Left kidney (tissue), 2 donors: ENCODE data around the gene SAMD4A. TPM values are rescaled to one million over a fixed set of nuclear protein-coding genes. Genes with fewer than 3 reads are reported as not detected.
"Not testable (repeated sequence)": the region's sequence is repeated elsewhere in the genome, so short reads cannot be mapped to it uniquely, and the experiment has no call there.

ENCODE experiments used
- DNase-seq: peaks from one replicate; pipeline ENCODE4 v3.0.0-alpha.2; 2013
- polyA plus RNA-seq: library from polyadenylated mRNA; unstranded; fragments of 120-200 nt; gene quantifications from one replicate; pipeline ENCODE4 v1.2.1, GENCODE V29; 2013; ENCODE audit not compliant: insufficient read length

The SAMD4A gene
- polyA plus RNA-seq, 1 donor = 10.1 TPM

DNA sequence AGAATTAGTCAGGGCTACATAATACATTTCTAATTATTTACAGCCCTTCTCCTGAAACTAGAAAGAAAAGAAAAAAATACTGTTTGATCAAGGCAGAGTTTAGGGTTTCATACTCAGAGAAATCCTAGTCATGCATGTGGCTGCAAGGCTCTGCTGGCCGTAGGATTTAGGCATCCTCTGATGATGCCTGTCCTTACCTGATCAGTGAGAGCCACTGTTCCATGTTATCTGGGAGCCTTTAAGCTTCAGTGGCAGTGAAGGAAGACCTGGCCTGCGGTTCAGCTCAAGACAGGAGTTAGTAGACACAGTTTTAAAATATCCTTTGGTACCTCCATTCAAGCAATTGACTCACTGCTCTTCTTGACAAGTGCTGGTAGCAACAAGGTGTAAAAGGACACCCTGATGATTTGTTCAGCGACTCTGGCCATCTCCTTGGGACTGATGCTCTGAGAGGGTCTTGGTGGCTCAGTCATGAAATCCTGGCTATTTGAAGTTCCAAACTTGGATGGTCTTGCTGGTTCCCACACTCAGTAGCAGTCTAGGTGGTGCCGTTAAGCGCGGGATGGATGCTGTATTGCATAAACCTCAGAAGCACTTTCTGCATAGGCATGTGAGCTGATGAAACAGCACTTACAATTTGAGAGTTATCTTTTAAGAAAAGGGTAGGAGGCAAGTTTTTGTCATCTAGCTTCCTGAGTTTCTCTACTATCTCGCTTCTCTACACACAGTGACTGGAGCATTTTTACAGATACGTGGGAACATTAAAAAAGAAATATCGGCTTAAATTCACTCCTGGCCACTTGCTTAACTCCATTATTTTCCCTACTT is 162.0 kb downstream of the SAMD4A start:
- DNase-seq = no peak

- no peak for DNase-seq
Observed at GRCh38 chr14:54730156-54730961, 163.4 kb downstream of the SAMD4A start.

- DNase-seq = no peak
Observed at GRCh38 chr14:54734966-54735365, 168.0 kb downstream of the SAMD4A start.

DNA sequence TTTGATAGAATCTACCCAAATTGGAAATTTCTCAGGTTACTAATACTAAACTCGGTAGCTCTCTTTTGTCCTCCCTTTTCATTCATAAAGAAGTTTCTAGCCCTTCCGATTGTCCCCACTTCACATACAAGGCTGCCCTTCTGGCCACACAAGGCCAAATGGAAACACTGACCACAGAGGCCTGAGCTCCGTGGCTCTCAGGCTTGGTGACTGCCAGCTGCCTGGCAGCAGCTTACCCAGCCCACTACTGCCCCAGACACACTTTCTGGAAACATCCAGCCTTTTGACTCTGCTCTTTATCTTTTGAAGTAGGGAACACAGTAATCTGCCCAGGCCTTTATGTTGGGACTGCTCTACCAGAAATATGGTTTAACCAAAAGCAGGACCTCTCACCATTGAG is 168.5 kb downstream of the SAMD4A start:
- DNase-seq = no peak

DNA sequence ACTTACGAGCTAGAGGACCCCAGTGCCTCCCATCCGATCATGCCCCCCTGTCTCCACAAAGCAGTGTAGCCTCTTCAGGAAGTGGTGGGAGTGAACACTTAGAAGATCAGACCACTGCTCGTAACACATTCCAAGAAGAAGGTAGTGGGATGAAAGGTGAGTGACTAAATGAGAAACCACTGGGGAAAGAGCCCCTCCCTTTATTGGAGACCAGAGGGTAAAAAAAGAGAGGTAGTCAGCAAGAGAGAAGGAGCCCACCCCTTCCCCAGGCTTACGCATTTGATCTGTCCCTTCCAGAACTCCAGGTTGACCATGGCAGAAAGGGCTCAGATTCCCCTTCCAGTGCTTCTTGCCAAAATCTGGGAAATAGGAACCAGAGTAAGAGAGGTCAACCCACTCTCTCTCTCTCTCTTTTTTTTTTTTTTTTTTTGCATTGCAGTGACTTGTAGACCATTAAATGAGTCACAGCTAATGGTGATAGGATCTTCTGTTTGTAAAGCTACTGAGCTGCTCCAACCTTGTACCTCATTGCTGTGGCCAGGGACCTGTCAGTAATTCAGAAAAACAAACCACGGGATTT is 170.3 kb downstream of the SAMD4A start:
- DNase-seq = no peak

DNA sequence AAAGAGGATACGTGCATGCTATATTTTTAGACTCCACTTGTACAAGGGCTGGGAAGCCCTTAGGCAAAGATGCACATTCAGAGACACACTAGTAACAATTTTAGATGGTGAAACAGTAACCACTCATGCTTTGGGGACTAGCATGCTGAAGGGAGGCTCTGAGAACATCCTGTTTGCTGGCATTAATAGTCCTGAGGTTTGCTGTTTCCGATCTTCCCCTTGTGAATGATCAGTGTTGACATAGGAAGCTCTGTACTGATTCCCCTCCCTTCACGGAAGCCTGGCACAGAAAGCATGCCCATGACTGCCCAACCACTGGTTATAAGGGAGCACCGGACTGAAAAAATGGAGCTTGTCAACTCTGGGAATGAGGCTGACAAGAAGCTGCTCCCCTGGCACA is 171.1 kb downstream of the SAMD4A start:
- no peak for DNase-seq

DNA sequence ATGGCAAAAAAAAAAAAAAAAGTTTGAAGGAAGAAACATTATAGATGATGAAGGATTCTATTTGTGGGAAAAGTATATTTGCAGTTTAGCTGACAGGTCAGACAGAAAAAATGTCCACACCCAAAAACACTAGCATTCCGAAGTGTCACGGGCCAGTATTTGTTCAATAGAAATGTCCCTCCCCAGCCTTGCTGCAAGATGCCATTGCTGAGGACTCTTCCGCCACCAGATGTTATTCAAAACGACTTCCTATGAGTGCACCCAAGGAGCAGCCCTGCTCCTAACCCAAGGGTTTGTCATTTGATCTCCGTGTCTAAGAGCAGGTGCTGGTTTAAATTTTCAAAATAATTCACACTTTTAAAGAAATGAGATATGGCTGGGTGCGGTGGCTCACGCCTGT is 172.6 kb downstream of the SAMD4A start:
- no peak for DNase-seq

DNA sequence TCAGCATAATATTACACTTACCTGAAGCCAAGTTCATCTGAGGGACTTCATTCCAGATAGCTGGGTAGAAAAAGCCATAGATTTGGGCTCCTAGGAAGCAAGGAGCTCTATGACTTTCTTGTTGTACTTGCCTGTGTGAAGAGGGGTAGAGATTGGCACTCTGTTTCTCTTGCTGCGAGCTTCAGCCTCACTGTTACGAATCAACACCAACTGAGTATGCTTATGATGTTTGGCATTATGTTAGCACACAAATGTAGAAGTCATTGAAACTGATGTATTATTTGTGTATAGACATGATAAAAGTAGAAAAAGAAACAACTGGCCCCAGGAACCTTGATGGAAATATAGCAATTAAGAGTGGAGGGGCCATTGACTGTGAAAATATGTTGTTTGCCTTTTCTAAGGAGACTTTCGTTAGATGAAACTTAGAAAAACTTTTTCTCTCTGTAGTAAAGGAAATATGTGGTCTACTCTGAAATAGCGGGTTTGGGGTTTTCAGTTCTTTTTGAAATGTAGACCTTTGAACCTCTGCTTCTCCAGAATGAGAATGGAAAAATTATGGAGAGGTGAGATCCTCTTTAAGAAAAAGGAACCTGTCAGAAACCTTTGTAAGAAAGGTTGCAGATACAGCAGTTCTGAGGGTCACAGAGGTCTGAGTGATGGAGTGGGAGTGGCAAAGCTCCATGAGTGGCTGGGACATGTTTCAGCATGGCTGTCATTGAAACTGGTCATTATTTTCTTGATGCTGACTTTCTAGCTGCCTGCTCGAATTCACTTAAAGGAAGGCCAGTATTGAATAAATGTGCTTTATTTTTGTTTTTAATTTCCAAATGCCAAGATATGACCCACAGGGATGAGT is 175.8 kb downstream of the SAMD4A start:
- DNase-seq = no peak

DNA sequence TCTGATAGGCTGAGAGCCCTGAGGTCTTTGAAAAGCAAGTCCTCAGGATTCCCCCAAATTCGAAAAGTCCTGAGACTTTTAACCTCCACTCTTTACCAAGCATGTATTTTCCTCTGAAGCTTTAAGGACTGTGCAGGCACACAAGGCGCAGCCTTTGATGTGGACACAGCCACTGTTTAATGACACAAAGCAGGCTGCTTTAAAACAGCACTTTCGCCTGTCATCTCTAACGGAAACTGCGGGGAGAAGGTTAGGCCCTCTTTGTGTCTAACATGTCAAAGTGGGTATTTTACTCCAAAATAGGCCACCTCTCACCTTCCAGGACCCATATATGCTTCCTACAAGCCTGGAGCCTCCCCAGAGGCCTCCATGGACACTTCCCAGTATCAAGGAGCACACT is 176.5 kb downstream of the SAMD4A start:
- no peak for DNase-seq

GRCh38 chr14:54746019-54746418 is 179.1 kb downstream of the SAMD4A start:
- no peak for DNase-seq

DNA sequence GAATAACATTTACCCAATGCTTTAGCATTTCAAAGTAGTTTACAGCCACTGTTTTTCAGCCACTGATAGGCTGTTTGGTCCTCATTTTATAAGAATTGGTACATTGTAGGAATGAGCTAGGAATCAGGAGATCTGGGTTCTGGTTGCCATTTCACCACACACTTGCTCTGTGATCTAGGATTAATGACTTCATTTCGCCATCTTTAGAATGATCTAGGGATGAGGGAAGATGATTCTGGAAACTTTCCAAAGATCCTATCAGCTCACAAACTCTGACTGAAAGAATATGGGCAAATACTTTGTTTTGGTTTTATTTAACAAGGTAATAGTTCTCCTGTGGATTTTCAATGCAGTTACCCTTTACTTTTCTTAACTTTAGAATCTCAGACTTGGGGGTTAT is 180.7 kb downstream of the SAMD4A start:
- DNase-seq = no peak

- DNase-seq = no peak
Observed at GRCh38 chr14:54749180-54749579, 182.3 kb downstream of the SAMD4A start.

DNA sequence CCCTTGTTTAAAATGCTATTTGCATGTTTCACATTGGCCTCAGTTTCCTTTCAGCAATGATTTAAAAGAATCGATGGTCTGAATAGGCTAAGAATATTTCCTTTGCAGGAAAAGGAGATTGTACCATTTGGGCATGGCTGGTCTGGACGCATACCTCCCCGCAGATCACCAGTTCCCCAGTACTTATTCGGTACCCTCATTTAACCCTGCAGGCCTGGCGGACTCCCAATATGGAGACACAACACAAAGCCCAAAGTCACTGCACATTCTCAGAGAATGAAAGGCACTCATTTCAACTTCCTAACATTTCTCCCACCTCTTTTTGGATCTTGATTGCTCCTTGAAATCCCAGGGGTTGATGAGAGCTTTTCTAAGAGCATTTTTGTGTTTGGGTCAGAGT is 182.8 kb downstream of the SAMD4A start:
- no peak for DNase-seq

DNA sequence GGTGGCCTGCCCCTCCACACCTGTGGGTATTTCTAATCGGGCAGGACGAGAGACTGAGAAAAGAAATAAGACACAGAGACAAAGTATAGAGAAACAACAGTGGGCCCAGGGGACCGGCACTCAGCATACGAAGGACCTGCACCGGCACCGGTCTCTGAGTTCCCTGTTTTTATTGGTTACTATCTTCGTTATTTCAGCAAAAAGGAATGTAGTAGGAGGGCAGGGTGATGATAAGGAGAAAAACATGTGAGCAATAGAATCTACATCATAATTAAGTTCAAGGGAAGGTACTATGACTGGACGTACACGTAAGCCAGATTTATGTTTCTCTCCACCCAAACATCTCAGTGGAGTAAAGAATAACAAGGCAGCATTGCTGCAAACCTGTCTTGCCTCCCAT is 185.7 kb downstream of the SAMD4A start:
- DNase-seq = not testable (repeated sequence)

DNA sequence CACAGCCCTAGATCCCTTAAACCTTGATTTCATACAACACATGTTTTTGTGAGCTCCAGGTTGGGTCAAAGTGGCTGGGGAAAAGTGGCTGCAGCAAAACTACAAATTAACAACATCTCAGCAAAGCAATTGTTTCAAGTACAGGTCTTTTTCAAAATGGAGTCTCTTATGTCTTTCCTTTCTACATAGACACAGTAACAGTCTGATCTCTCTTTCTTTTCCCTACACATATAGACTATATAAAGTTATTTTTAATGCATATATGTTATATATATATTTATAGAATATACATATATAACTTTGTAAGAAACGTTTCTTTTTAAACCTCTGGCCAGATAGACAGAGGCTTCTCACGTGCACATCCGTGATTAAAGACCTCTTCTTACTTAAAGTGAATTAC is 186.5 kb downstream of the SAMD4A start:
- not testable (repeated sequence) for DNase-seq

DNA sequence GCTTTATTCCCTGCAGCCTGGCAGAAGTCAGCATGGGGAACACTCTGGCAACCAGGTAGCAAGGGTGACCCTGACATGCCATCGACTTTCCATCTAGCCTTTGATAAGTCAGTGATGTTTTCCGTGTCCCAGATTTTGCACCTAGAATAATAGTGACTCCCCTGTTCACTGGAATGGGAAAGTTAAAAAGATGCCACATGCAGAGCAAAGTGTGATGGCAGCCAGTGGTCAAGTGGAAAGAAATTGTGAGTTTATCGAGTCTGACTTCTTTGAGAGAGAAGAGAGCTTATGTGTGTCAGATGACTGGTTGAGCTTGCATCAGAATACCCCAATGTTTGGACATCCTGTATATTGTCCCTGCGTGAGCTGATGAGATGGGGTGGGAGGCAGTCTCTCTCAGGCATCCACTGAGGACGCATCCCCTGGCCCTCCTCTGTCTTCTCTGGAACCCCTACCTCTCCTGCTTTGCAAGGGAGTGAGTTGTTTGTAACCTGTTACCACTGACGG is 187.2 kb downstream of the SAMD4A start:
- no peak for DNase-seq

DNA sequence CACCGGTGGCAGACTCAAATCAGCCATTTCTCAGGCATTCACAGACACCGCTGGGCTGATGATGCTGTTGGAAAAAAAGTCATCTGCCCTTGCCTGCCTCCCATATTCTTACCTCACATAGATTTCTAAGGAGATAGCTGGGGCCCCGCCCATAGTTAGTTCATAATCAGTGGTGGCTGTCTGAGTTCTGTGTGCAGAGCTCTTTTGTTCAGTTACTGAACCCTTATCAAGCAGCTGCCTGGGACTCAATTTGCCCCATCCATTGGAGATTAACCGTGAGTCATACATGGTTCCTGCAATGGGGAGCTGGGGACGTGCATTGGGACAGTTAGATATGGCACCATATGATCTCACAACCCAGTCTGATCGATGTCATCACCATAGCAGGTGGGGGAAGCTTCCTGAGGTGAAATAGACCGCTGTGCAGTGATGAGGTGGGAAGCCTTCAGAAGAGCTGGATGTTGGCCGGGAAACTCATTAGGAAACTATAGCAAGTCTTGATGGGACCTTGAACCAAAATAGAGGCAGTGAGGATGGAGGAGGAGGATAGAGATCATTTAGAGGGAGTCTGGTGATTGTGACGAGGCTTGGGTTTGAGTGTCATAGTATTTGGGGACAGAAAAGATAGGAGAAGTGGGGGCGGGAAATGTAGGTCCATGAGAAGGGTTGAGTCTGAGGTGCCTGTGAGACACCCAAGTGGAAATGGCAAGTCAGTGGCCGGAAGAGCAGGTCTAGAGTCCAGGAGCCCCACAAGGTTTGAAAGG is 187.9 kb downstream of the SAMD4A start:
- DNase-seq = no peak

DNA sequence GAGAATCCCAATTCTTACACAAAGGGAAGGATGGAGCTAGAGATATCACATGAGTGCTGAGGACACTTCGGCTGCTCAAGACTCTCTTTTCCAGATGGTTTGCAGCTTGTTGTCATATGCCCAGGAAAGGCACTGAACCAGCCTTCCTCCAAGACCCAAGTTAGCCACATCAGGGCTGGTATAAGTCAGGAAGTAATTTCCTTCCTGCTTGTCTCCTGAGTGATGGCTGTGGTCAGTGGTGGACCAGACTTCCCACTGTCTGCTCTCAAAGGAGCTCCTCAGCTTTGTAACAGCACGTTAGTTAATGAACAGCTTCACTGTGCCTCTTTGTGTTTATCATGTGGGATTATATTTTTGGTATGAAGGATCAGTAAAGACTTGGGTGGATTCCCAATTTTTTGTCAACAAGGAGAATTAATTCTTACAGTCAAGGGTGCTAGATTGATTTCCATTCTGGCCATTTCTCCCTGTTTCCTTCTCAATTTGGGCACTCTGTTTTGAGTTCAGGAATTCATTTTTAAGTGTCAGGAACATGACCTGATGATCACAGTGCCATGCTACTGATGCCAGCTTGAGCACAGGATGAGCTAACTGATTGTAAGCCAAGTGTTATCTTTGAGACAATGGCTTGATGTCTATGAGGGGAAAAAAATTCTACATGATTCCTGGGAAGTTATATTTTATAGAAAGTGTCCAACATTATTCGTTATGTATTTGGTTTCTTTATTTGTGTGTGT is 189.9 kb downstream of the SAMD4A start:
- DNase-seq = no peak

- DNase-seq = no peak
Observed at GRCh38 chr14:54758041-54758440, 191.1 kb downstream of the SAMD4A start.

DNA sequence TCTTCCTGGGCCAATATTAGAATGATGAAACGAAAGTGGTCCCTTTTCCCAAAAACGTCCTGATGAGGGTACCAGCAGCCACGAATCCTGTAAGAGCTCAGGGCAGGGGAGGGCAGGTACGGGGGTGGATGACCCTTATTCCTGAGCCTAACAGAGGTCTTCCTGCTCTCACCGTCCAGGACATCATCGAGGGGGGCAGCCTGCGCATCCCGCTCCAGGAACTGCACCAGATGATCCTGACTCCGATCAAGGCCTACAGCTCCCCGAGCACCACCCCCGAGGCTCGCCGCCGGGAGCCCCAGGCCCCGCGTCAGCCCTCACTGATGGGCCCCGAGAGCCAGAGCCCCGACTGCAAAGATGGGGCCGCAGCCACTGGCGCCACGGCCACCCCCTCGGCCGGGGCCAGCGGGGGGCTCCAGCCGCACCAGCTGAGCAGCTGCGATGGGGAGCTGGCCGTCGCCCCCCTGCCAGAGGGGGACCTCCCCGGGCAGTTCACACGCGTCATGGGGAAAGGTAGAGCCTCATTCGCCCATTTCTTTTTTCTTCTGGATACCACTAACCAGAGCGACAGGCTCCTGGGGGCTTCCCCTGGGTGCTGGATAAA is 193.2 kb downstream of the SAMD4A start:
- no peak for DNase-seq
